GM15510 (cell line): ENCODE data around the gene HGD.

ENCODE experiments used
- POLR2A ChIP-seq: IDR thresholded peaks from 3 replicates; pipeline ENCODE4 v1.6.1; 2011; ENCODE audit warnings: borderline replicate concordance; ENCODE audit not compliant: insufficient read length; ENCODE audit errors: extremely low read depth

HGD gene

GRCh38 chr3:120681506-120682038 lies 467 bp downstream of the HGD start:
- TF ChIP-seq POLR2A, result no peak

- no peak for TF ChIP-seq POLR2A
Measured at GRCh38 chr3:120681018-120681417, 1.0 kb downstream of the HGD start.

- no peak for TF ChIP-seq POLR2A
Measured at GRCh38 chr3:120680193-120680894, 1.7 kb downstream of the HGD start.

- TF ChIP-seq POLR2A, result no peak
Measured at GRCh38 chr3:120678984-120679383, 3.1 kb downstream of the HGD start.

- peak; percentile 22 for TF ChIP-seq POLR2A
Measured at GRCh38 chr3:120678331-120678947, 3.6 kb downstream of the HGD start.

- TF ChIP-seq POLR2A, result no peak
Measured at GRCh38 chr3:120673116-120673515, 8.9 kb downstream of the HGD start.

- no peak for TF ChIP-seq POLR2A
Measured at GRCh38 chr3:120670576-120670975, 11.5 kb downstream of the HGD start.

GRCh38 chr3:120664926-120665325 lies 17.1 kb downstream of the HGD start:
- no peak for TF ChIP-seq POLR2A

GRCh38 chr3:120661945-120662344 lies 20.1 kb downstream of the HGD start:
- TF ChIP-seq POLR2A, result no peak

- TF ChIP-seq POLR2A, result no peak
Measured at GRCh38 chr3:120661106-120661905, 20.7 kb downstream of the HGD start.

GRCh38 chr3:120659834-120660233 lies 22.2 kb downstream of the HGD start:
- TF ChIP-seq POLR2A, result no peak

GRCh38 chr3:120659285-120659684 lies 22.8 kb downstream of the HGD start:
- no peak for TF ChIP-seq POLR2A

- no peak for TF ChIP-seq POLR2A
Measured at GRCh38 chr3:120652896-120653545, 29.0 kb downstream of the HGD start.

GRCh38 chr3:120652281-120652680 lies 29.8 kb downstream of the HGD start:
- TF ChIP-seq POLR2A, result no peak

GRCh38 chr3:120650311-120650710 lies 31.7 kb downstream of the HGD start:
- TF ChIP-seq POLR2A, result no peak
